WTC11 (cell line): ENCODE data around the gene CLIP3. TPM values are rescaled to one million over a fixed set of nuclear protein-coding genes. Genes with fewer than 3 reads are reported as not detected.

Experiments used
- ATAC-seq: fragments of 200-7000 bp; cut with Tn5 transposase; 2 replicates; pipeline ENCODE4 v1.10.0; 2021; ENCODE audit warnings: mild to moderate bottlenecking, moderate library complexity
- CTCF ChIA-PET: fragments of 300-600 bp; sonication (Branson Sonifier 250); formaldehyde crosslinking; loops from one replicate; lab custom pipeline; 2021; ENCODE audit warnings: antibody characterized with exemption; lab: Charles Lee
- POLR2A ChIA-PET: fragments of 350-600 bp; sonication (Branson Sonifier 250); formaldehyde crosslinking; loops from one replicate; lab custom pipeline; 2021; ENCODE audit warnings: antibody characterized with exemption; lab: Charles Lee
- DNase-seq: peaks from one replicate; pipeline ENCODE4 v3.0.0; 2021; ENCODE audit warnings: low spot score
- H3K27ac Mint-ChIP-seq: 2 replicates; pipeline ENCODE4 v1.8.0; 2021; ENCODE audit warnings: mixed read lengths
- H3K27me3 Mint-ChIP-seq: 2 replicates; pipeline ENCODE4 v1.8.0; 2021; ENCODE audit warnings: low read depth, mild to moderate bottlenecking, moderate library complexity, mixed read lengths
- H3K36me3 Mint-ChIP-seq: 2 replicates; pipeline ENCODE4 v1.8.0; 2021; ENCODE audit warnings: mixed read lengths
- H3K4me1 Mint-ChIP-seq: 2 replicates; pipeline ENCODE4 v1.8.0; 2022; ENCODE audit warnings: mixed read lengths
- H3K4me3 Mint-ChIP-seq: 2 replicates; pipeline ENCODE4 v1.8.0; 2021; ENCODE audit warnings: mild to moderate bottlenecking, moderate library complexity, mixed read lengths
- H3K9me3 Mint-ChIP-seq: 2 replicates; pipeline ENCODE4 v1.8.0; 2021; ENCODE audit warnings: mixed read lengths
- CREB1 ChIP-seq: sonication (generic); formaldehyde crosslinking; IDR thresholded peaks from 2 replicates; pipeline ENCODE4 v1.8.0; 2023; ENCODE audit warnings: mild to moderate bottlenecking, missing genetic modification reagents
- EMX1 ChIP-seq: fragments of 250-450 bp; sonication (Bioruptor Pico); IDR thresholded peaks from 2 replicates; pipeline ENCODE4 v1.8.0; 2021; ENCODE audit warnings: mild to moderate bottlenecking
- ERG ChIP-seq: fragments of 250-450 bp; sonication (Bioruptor Pico); IDR thresholded peaks from 2 replicates; pipeline ENCODE4 v1.8.0; 2021; ENCODE audit warnings: mild to moderate bottlenecking
- ESRRA ChIP-seq: sonication (generic); formaldehyde crosslinking; IDR thresholded peaks from 2 replicates; pipeline ENCODE4 v1.8.1; 2022; ENCODE audit warnings: mild to moderate bottlenecking, missing genetic modification reagents, borderline replicate concordance
- FOXK1 ChIP-seq: sonication (generic); formaldehyde crosslinking; IDR thresholded peaks from 2 replicates; pipeline ENCODE4 v1.8.0; 2022; ENCODE audit warnings: mild to moderate bottlenecking, moderate library complexity, missing genetic modification reagents
- FOXP4 ChIP-seq: sonication (generic); formaldehyde crosslinking; IDR thresholded peaks from 2 replicates; pipeline ENCODE4 v1.8.0; 2022; ENCODE audit warnings: mild to moderate bottlenecking, missing genetic modification reagents
- GRHL2 ChIP-seq: fragments of 250-450 bp; sonication (Bioruptor Pico); IDR thresholded peaks from 2 replicates; pipeline ENCODE4 v1.8.0; 2022; ENCODE audit warnings: mild to moderate bottlenecking, moderate library complexity; ENCODE audit not compliant: insufficient replicate concordance, severe bottlenecking
- HMGXB4 ChIP-seq: sonication (generic); formaldehyde crosslinking; IDR thresholded peaks from 2 replicates; pipeline ENCODE4 v1.8.1; 2023; ENCODE audit warnings: mild to moderate bottlenecking, moderate library complexity, missing genetic modification reagents
- MYBL2 ChIP-seq: sonication (generic); formaldehyde crosslinking; IDR thresholded peaks from 2 replicates; pipeline ENCODE4 v1.8.1; 2023; ENCODE audit warnings: mild to moderate bottlenecking, moderate library complexity, missing genetic modification reagents
- NR2C2 ChIP-seq: sonication (generic); formaldehyde crosslinking; IDR thresholded peaks from 2 replicates; pipeline ENCODE4 v1.8.0; 2022; ENCODE audit warnings: mild to moderate bottlenecking, missing genetic modification reagents
- SP1 ChIP-seq: sonication (generic); formaldehyde crosslinking; conservative IDR thresholded peaks from 2 replicates; pipeline ENCODE4 v1.8.1; 2022; ENCODE audit warnings: missing genetic modification reagents
- TCF7 ChIP-seq: sonication (generic); formaldehyde crosslinking; IDR thresholded peaks from 2 replicates; pipeline ENCODE4 v1.8.0; 2022; ENCODE audit warnings: mild to moderate bottlenecking, low read depth, missing genetic modification reagents, moderate library complexity
- ZNF219 ChIP-seq: sonication (generic); formaldehyde crosslinking; IDR thresholded peaks from 2 replicates; pipeline ENCODE4 v1.8.0; 2023; ENCODE audit warnings: missing genetic modification reagents, mild to moderate bottlenecking, borderline replicate concordance
- ZNF423 ChIP-seq: fragments of 250-450 bp; sonication (Bioruptor Pico); IDR thresholded peaks from 2 replicates; pipeline ENCODE4 v2.1.2; 2022; ENCODE audit warnings: mild to moderate bottlenecking, moderate library complexity
- ZNF671 ChIP-seq: fragments of 250-450 bp; sonication (Bioruptor Pico); IDR thresholded peaks from 2 replicates; pipeline ENCODE4 v1.8.0; 2021; ENCODE audit warnings: mild to moderate bottlenecking
- total RNA-seq: library from RNA; stranded (reverse); gene quantifications from 3 replicates; pipeline ENCODE4 v1.2.3, GENCODE V29; 2021
- TF ChIP-seq, protein P1 (sequence below): sonication (generic); formaldehyde crosslinking; IDR thresholded peaks from 2 replicates; pipeline ENCODE4 v1.8.0; 2022; ENCODE audit warnings: mild to moderate bottlenecking, missing genetic modification reagents
- TF ChIP-seq, protein P2 (sequence below): sonication (generic); formaldehyde crosslinking; IDR thresholded peaks from 2 replicates; pipeline ENCODE4 v1.8.0; 2022; ENCODE audit warnings: mild to moderate bottlenecking, missing genetic modification reagents
- TF ChIP-seq, protein P3 (sequence below): sonication (generic); formaldehyde crosslinking; IDR thresholded peaks from 2 replicates; pipeline ENCODE4 v1.8.1; 2023; ENCODE audit warnings: mild to moderate bottlenecking, missing genetic modification reagents
- TF ChIP-seq, protein P4 (sequence below): sonication (generic); formaldehyde crosslinking; IDR thresholded peaks from 2 replicates; pipeline ENCODE4 v1.8.0; 2023; ENCODE audit warnings: missing genetic modification reagents, mild to moderate bottlenecking, borderline replicate concordance

CLIP3 gene
- total RNA-seq, 1 experiment from 2014 or later: 16.2 TPM

DNA sequence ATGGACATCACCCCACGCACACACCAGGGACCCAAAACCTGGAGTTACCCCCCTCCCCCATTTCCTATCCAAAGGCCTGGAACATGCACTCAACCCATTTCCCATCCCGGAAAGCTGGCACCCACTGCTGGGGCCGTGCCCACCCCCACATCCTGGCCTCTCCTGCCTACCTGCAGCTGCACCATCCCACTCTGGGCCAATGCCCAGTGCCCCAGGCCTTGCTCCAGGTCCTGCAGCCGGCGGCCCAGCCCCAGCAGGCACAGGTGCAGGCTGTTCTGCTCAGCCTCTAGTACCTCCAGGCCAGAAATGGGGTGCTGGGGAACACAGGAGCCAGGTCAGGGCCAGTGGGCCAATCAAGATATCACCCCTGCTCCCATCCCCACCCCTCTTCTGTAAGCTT, 25.7 kb downstream of the CLIP3 start:
- POLR2A ChIA-PET: no interaction called here
- peaks cover 17% of the 10 kb centered on the region for H3K4me1 Mint-ChIP-seq

GRCh38 chr19:36003284-36003683, 29.4 kb downstream of the CLIP3 start:
- Mint-ChIP-seq H3K4me3 (no peak overlapping the region), H3K27me3 (no peaks in the 10 kb centered on the region), H3K36me3 (peaks cover 20% of the 10 kb centered on the region), H3K9me3 (no peaks in the 10 kb centered on the region), H3K4me1 (peaks cover 4% of the 10 kb centered on the region), H3K27ac (no peak overlapping the region)
- TF ChIP-seq, protein P1, sequence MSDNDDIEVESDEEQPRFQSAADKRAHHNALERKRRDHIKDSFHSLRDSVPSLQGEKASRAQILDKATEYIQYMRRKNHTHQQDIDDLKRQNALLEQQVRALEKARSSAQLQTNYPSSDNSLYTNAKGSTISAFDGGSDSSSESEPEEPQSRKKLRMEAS (CRISPR knock-in tag): no peak
- no peak for TF ChIP-seq ZNF671 (CRISPR knock-in tag)
- TF ChIP-seq CREB1 (CRISPR knock-in tag): no peak
- no peak for TF ChIP-seq NR2C2 (CRISPR knock-in tag)
- TF ChIP-seq GRHL2 (CRISPR knock-in tag): no peak
- no peak for TF ChIP-seq EMX1
- ChIA-PET CTCF (no interaction called here), POLR2A (no interaction called here)
- ATAC-seq: no peak
- DNase-seq: no peak

More for the DNA sequence above, 25.7 kb downstream of the CLIP3 start:
- Mint-ChIP-seq H3K36me3 (peaks cover 22% of the 10 kb centered on the region), H3K27ac (no peak overlapping the region)
- DNase-seq: no peak
- CTCF ChIA-PET: interaction anchor here (0.9 to 1.3 kb wide), 2 partner anchors 11 to 13 kb away, joined by 3 read pairs; partner anchors contain the start of gene SDHAF1
- no peak for TF ChIP-seq EMX1
- no peak for TF ChIP-seq ZNF423 (CRISPR knock-in tag)
- TF ChIP-seq, protein P2, sequence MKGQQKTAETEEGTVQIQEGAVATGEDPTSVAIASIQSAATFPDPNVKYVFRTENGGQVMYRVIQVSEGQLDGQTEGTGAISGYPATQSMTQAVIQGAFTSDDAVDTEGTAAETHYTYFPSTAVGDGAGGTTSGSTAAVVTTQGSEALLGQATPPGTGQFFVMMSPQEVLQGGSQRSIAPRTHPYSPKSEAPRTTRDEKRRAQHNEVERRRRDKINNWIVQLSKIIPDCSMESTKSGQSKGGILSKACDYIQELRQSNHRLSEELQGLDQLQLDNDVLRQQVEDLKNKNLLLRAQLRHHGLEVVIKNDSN (CRISPR knock-in tag): no peak
- no peak for TF ChIP-seq FOXP4 (CRISPR knock-in tag)
- TF ChIP-seq, protein P3, sequence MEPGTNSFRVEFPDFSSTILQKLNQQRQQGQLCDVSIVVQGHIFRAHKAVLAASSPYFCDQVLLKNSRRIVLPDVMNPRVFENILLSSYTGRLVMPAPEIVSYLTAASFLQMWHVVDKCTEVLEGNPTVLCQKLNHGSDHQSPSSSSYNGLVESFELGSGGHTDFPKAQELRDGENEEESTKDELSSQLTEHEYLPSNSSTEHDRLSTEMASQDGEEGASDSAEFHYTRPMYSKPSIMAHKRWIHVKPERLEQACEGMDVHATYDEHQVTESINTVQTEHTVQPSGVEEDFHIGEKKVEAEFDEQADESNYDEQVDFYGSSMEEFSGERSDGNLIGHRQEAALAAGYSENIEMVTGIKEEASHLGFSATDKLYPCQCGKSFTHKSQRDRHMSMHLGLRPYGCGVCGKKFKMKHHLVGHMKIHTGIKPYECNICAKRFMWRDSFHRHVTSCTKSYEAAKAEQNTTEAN (CRISPR knock-in tag): no peak
- no peak for TF ChIP-seq FOXK1 (CRISPR knock-in tag)
- no peak for TF ChIP-seq ZNF219 (CRISPR knock-in tag)
- TF ChIP-seq TCF7 (CRISPR knock-in tag): no peak
- TF ChIP-seq ERG (CRISPR knock-in tag): no peak
- TF ChIP-seq HMGXB4: no peak
- TF ChIP-seq MYBL2 (CRISPR knock-in tag): no peak
- TF ChIP-seq, all 79 proteins: peak for 0
- H3K27me3 Mint-ChIP-seq: peaks cover 9% of the 10 kb centered on the region
- no peaks in the 10 kb centered on the region for H3K9me3 Mint-ChIP-seq
- peak overlapping the region; percentile 47 for H3K4me3 Mint-ChIP-seq
- ATAC-seq: no peak

- Mint-ChIP-seq H3K4me1 (peaks cover 1% of the 10 kb centered on the region), H3K36me3 (peaks cover 20% of the 10 kb centered on the region), H3K27me3 (no peaks in the 10 kb centered on the region), H3K9me3 (no peaks in the 10 kb centered on the region), H3K4me3 (no peak overlapping the region), H3K27ac (no peak overlapping the region)
- ATAC-seq (no peak), DNase-seq (no peak)
- CTCF ChIA-PET: no interaction called here
- POLR2A ChIA-PET: no interaction called here
- TF ChIP-seq SP1 (CRISPR knock-in tag): no peak
- TF ChIP-seq, protein P4, sequence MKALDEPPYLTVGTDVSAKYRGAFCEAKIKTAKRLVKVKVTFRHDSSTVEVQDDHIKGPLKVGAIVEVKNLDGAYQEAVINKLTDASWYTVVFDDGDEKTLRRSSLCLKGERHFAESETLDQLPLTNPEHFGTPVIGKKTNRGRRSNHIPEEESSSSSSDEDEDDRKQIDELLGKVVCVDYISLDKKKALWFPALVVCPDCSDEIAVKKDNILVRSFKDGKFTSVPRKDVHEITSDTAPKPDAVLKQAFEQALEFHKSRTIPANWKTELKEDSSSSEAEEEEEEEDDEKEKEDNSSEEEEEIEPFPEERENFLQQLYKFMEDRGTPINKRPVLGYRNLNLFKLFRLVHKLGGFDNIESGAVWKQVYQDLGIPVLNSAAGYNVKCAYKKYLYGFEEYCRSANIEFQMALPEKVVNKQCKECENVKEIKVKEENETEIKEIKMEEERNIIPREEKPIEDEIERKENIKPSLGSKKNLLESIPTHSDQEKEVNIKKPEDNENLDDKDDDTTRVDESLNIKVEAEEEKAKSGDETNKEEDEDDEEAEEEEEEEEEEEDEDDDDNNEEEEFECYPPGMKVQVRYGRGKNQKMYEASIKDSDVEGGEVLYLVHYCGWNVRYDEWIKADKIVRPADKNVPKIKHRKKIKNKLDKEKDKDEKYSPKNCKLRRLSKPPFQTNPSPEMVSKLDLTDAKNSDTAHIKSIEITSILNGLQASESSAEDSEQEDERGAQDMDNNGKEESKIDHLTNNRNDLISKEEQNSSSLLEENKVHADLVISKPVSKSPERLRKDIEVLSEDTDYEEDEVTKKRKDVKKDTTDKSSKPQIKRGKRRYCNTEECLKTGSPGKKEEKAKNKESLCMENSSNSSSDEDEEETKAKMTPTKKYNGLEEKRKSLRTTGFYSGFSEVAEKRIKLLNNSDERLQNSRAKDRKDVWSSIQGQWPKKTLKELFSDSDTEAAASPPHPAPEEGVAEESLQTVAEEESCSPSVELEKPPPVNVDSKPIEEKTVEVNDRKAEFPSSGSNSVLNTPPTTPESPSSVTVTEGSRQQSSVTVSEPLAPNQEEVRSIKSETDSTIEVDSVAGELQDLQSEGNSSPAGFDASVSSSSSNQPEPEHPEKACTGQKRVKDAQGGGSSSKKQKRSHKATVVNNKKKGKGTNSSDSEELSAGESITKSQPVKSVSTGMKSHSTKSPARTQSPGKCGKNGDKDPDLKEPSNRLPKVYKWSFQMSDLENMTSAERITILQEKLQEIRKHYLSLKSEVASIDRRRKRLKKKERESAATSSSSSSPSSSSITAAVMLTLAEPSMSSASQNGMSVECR (CRISPR knock-in tag): no peak
- no peak for TF ChIP-seq FOXP4 (CRISPR knock-in tag)
- no peak for TF ChIP-seq ESRRA
These were observed 31.1 kb downstream of the CLIP3 start for GRCh38 chr19:36001605-36002004.
